ENCODE data around the gene FREM1. TPM values are rescaled to one million over a fixed set of nuclear protein-coding genes. Genes with fewer than 3 reads are reported as not detected.

Gene FREM1
- total and polyA plus RNA-seq, 2 of the 4 experiments (the other 2 are of a cell fraction) = under 0.01 TPM; not detected in 1

- Histone ChIP-seq H3K36me3 (ENCODE audit: control insufficient read depth, insufficient read depth, low read length) (no peaks in the 10 kb centered on the region), H3K18ac (ENCODE audit: low read depth, low read length) (no peak overlapping the region), H3K27me3 (ENCODE audit: control insufficient read depth, insufficient read depth, low read length) (no peaks in the 10 kb centered on the region), H3K9me3 (ENCODE audit: control insufficient read depth, insufficient read depth, low read length) (no peaks in the 10 kb centered on the region), H2BK120ac (ENCODE audit: low read depth, low read length) (no peak overlapping the region), H3K79me1 (ENCODE audit: low read depth in 1 of 2, low read length in 2 of 2) (no peaks in the 10 kb centered on the region), H4K5ac (ENCODE audit: low read depth, low read length) (no peak overlapping the region), H3K56ac (ENCODE audit: extremely low read depth, insufficient read depth, low read length) (no peak overlapping the region), H4K91ac (ENCODE audit: insufficient read depth, low read depth, low read length) (no peak overlapping the region), H3K14ac (replicated peaks; ENCODE audit: low read depth, low read length) (no peak overlapping the region), H3K4me3 (ENCODE audit: insufficient read depth, low read depth, low read length) (no peak overlapping the region), H2AFZ (replicated peaks; ENCODE audit: low read length, poor library complexity) (no peak overlapping the region), H3K4me1 (ENCODE audit: control insufficient read depth, insufficient read depth, low read length) (no peaks in the 10 kb centered on the region), H3K23ac (ENCODE audit: low read depth, low read length) (no peak overlapping the region), H3K9ac (ENCODE audit: low read depth, low read length) (no peak overlapping the region), H3K4me2 (ENCODE audit: low read depth, low read length) (no peak overlapping the region), H4K20me1 (ENCODE audit: insufficient read depth, low read length) (no peaks in the 10 kb centered on the region), H3K4ac (ENCODE audit: low read depth, low read length) (no peak overlapping the region), H3K9me1 (ENCODE audit: insufficient read depth, low read length) (no peaks in the 10 kb centered on the region), H2AK5ac (ENCODE audit: low read depth, low read length) (no peak overlapping the region), H2BK15ac (ENCODE audit: low read depth, low read length) (no peak overlapping the region), H4K8ac (ENCODE audit: low read depth in 2 of 2, low read length in 2 of 2) (no peak overlapping the region), H2BK20ac (ENCODE audit: low read depth, low read length) (no peak overlapping the region), H2AK9ac (replicated peaks; ENCODE audit: low read depth, low read length, poor library complexity) (no peak overlapping the region), H3K27ac (ENCODE audit: insufficient read depth, low read length) (no peak overlapping the region), H2BK5ac (ENCODE audit: low read depth, low read length, poor library complexity, severe bottlenecking) (no peak overlapping the region)
- intact Hi-C loops (cut with micrococcal nuclease) (no loop called here), dilution Hi-C loops (cut with HindIII; ENCODE audit: low sequenced_read_pairs, unreplicated experiment) (no loop called here), in situ Hi-C loops (cut with MboI; ENCODE audit: low sequenced_read_pairs) (no loop called here)
- no peak for DNase-seq
- TF ChIP-seq FOS (IDR thresholded peaks at IDR 0.05; ENCODE audit: low read depth, low read length) (no peak), ELK1 (IDR thresholded peaks at IDR 0.05; ENCODE audit: borderline replicate concordance, low read depth, low read length) (no peak), BHLHE40 (IDR thresholded peaks at IDR 0.05; ENCODE audit: low read depth, low read length) (no peak), MAFK (IDR thresholded peaks at IDR 0.05; ENCODE audit: low read depth, low read length) (no peak)
- TF ChIP-seq, protein P1, sequence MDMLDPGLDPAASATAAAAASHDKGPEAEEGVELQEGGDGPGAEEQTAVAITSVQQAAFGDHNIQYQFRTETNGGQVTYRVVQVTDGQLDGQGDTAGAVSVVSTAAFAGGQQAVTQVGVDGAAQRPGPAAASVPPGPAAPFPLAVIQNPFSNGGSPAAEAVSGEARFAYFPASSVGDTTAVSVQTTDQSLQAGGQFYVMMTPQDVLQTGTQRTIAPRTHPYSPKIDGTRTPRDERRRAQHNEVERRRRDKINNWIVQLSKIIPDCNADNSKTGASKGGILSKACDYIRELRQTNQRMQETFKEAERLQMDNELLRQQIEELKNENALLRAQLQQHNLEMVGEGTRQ (IDR thresholded peaks at IDR 0.05; ENCODE audit: low read depth, low read length) = no peak
- BruUV-seq (replicated peaks) = no TSS peak
- no peak for ATAC-seq (ENCODE audit: low read depth)
- POLR2A ChIA-PET (ENCODE audit: unreplicated experiment) = no interaction called here
- WGBS, 2 experiments (ENCODE audit: extremely low coverage in 2 of 2, insufficient read length in 1 of 2) = 100% methylated on average over 1 of the region's 4 CpGs; no CpG with 5 or more reads in 1 of the 2 experiments
- CTCF ChIA-PET = no interaction called here
Measured at GRCh38 chr9:14935106-14935751, 25.0 kb upstream of the FREM1 start.

All from IMR-90 (cell line).